HepG2 (cell line): ENCODE data around the gene PERP.

Source experiments
- NFKB2 ChIP-seq: sonication (generic); formaldehyde crosslinking; IDR thresholded peaks from 2 replicates; pipeline ENCODE4 v1.4.0; 2020; ENCODE audit warnings: missing genetic modification reagents, borderline replicate concordance
- PAF1 ChIP-seq: IDR thresholded peaks from 2 replicates; pipeline ENCODE4 v1.6.1; 2016; ENCODE audit warnings: missing genetic modification reagents, missing compliant biosample characterization
- ZNF563 ChIP-seq: sonication (generic); formaldehyde crosslinking; IDR thresholded peaks from 2 replicates; pipeline ENCODE4 v1.8.0; 2022; ENCODE audit warnings: mild to moderate bottlenecking, moderate library complexity, missing genetic modification reagents
- ZNF639 ChIP-seq: conservative IDR thresholded peaks from 2 replicates; pipeline ENCODE4 v1.6.1; 2018; ENCODE audit warnings: missing genetic modification reagents

DNA sequence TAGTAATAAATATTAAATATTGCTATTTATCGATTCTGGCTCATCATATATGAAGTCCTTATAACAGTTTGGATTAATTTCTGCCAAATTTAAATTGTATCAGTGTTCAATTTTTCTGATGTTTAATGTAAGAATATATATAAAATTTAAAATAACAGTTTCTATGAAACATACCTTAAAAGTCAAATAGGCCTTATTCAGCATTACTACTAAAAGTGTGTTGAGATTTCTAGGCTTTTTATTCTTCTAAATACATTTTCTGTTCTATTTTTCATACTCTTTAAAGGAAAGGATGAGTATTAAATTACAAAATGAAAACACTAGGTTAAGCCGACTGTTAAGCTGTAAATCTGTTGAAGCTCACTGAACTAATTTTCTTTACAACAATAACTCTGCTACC is 13.6 kb downstream of the PERP start:
- no peak for TF ChIP-seq NFKB2 (CRISPR knock-in tag)
- no peak for TF ChIP-seq PAF1 (CRISPR knock-in tag)
- TF ChIP-seq ZNF639 (CRISPR knock-in tag) = no peak
- no peak for TF ChIP-seq ZNF563 (CRISPR knock-in tag)
